SJCRH30 (cell line): ENCODE data around the gene CYP24A1. TPM values are rescaled to one million over a fixed set of nuclear protein-coding genes. Genes with fewer than 3 reads are reported as not detected.
"Not testable (repeated sequence)": the region's sequence is repeated elsewhere in the genome, so short reads cannot be mapped to it uniquely, and the experiment has no call there.

Experiments
- DNase-seq, 2 experiments: peaks; one replicate each; pipeline ENCODE4 v3.0.0-alpha.2; 2015 to 2020
- H3K27ac ChIP-seq: fragments of 250-450 bp; sonication (Bioruptor Pico); 2 replicates; pipeline ENCODE4 v1.5.1; 2020; ENCODE audit warnings: mild to moderate bottlenecking, moderate library complexity
- H3K27me3 ChIP-seq: fragments of 250-450 bp; sonication (Bioruptor Pico); 2 replicates; pipeline ENCODE4 v1.5.1; 2020; ENCODE audit warnings: mild to moderate bottlenecking, moderate library complexity
- H3K36me3 ChIP-seq: fragments of 250-450 bp; sonication (Bioruptor Pico); 2 replicates; pipeline ENCODE4 v1.5.1; 2020; ENCODE audit warnings: mild to moderate bottlenecking, moderate library complexity
- H3K4me1 ChIP-seq: fragments of 250-450 bp; sonication (Bioruptor Pico); 2 replicates; pipeline ENCODE4 v1.5.1; 2020; ENCODE audit warnings: mild to moderate bottlenecking, moderate library complexity
- H3K4me3 ChIP-seq: fragments of 250-450 bp; sonication (Bioruptor Pico); 2 replicates; pipeline ENCODE4 v1.5.1; 2020; ENCODE audit warnings: mild to moderate bottlenecking, moderate library complexity
- H3K9me3 ChIP-seq: fragments of 250-450 bp; sonication (Bioruptor Pico); replicated peaks from 2 replicates; pipeline ENCODE4 v1.5.1; 2020; ENCODE audit warnings: mild to moderate bottlenecking, moderate library complexity
- total RNA-seq: library from RNA; depleted of rRNA; stranded (reverse); fragments of >200 nt; shearing (Covaris generic); gene quantifications from 2 replicates; pipeline ENCODE4 v1.2.3, GENCODE V29; 2014

CYP24A1 gene
- total RNA-seq, 1 experiment from 2014 or later, result not detected

DNA sequence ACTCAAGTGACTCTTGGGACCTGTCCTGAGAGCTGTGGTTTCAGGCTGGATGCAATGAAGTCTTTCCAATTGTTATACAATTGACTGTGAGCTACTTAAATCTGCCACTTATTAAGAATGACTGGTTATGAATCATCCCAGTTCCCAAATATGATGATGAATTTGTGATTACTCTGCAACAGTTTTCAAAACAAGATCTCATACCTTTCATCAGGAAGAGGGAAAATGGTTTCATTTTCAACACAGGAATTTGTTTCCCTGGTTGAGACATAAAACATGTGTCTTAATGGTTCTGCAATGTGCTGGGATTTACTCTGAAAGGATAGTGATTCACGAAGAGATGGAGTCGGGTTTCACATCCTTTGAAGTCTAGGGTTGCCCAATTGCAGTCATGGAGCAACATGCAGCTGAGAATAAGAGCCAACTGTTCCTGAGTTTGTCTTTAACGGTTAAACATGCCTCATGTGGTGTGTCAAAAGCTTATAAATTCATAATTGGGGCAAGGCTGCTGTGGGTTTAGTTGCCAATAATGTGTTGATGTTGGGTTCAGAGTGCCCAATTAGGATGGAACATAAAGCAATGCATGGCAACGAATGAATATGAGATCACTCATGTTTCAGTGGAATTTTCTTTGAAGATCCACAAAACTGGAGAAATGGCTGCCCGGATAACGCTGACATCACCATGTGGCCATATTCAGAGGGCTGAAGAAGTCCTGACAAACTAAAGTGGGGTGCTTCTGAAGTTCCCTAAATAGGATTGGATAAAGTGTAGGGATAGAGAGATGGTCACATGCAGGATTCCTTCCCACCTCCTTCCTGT, 41.0 kb downstream of the CYP24A1 start:
- H3K4me1 ChIP-seq, result peaks cover 15% of the 10 kb centered on the region
- no peaks in the 10 kb centered on the region for H3K27me3 ChIP-seq
- DNase-seq, result peak; percentile 52 to 77
- no peak overlapping the region for H3K4me3 ChIP-seq
- H3K36me3 ChIP-seq, result no peaks in the 10 kb centered on the region
- peaks cover 7% of the 10 kb centered on the region for H3K9me3 ChIP-seq
- H3K27ac ChIP-seq, result peak overlapping the region; percentile 59

DNA sequence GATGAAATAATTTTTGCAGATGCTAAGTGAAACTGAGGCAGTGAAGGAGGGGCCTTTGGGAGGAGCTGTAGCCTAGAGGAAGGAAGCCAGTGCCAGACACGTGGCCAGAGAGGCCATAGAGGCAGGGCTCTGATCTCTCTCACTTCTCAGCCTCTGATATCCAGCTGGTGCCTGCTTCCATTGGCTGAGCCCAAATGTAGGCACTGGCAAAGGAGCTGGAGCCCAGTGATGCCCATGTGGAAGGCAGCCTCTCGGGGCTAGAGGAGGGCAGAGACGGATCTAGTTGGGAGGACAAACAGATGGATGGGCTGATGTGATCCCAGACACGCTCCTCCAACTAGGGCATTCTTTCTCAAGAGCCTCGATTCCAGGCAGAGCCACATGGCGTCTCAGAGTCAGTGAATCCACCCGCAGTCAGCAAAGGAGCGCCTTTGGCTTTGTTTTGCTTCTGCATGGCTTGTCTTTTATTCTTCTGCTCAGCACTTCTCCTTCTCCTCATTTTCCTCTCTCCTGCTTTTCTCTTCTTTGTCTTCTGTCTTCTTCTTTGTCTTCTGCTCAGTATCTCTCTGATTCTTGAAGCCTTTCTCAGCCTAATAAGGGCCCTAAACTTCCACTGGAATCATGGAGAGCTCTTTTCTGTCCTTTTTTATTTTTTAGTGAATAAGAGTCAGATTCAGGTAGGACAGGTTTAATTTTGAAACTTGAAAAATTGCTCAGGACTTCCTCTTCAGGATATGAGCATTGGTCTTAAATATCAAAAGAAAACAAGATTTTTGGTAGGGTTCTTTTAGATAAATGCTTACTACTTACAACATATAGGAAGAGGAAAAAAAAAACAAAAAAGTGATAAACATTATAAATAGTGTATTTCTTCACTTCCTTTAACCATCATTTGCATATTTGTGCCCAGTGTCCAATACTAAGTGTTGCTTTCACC, 41.8 kb downstream of the CYP24A1 start:
- Histone ChIP-seq H3K9me3 (peaks cover 7% of the 10 kb centered on the region), H3K4me3 (no peak overlapping the region), H3K4me1 (peaks cover 15% of the 10 kb centered on the region), H3K36me3 (no peaks in the 10 kb centered on the region), H3K27ac (peak overlapping the region; percentile 59), H3K27me3 (no peaks in the 10 kb centered on the region)
- DNase-seq, result no peak

DNA sequence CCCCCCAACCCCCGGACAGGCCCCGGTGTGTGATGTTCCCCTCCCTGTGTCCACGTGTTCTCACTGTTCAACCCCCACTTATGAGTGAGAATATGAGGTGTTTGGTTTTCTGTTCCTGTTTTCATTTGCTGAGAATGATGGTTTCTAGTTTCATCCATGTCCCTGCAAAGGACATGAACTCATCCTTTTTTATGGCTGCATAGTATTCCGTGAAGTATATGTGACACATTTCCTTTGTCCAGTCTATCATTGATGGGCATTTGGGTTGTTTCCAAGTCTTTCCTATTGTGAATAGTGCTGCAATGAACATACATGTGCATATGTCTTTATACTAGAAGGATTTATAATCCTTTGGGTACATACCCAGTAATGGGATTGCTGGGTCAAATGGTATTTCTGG, 42.7 kb downstream of the CYP24A1 start:
- H3K4me3 ChIP-seq, H3K27ac ChIP-seq, H3K27me3 ChIP-seq, H3K9me3 ChIP-seq, DNase-seq, H3K36me3 ChIP-seq: not testable (repeated sequence)
- H3K4me1 ChIP-seq, result peaks cover 15% of the 10 kb centered on the region

DNA sequence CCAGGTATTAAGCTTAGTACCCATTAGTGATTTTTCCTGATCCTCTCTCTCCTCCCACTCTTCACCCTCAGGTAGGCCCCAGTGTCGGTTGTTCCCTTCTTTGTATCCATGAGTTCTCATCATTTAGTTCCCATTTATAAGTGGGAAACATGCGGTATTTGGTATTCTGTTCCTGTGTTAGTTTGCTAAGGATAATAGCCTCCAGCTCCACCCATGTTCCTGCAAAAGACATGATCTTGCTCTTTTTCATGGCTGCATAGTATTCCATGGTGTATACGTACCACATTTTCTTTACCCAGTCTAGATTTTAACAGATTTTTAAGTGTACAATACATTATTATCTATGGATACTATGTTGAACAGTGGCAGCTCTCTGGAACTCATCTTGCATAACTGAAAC, 44.4 kb downstream of the CYP24A1 start:
- H3K27ac ChIP-seq, result no peak overlapping the region
- H3K27me3 ChIP-seq, result no peaks in the 10 kb centered on the region
- no peak overlapping the region for H3K4me3 ChIP-seq
- H3K4me1 ChIP-seq, result peaks cover 15% of the 10 kb centered on the region
- H3K36me3 ChIP-seq, result no peaks in the 10 kb centered on the region
- no peak for DNase-seq
- peaks cover 4% of the 10 kb centered on the region for H3K9me3 ChIP-seq

DNA sequence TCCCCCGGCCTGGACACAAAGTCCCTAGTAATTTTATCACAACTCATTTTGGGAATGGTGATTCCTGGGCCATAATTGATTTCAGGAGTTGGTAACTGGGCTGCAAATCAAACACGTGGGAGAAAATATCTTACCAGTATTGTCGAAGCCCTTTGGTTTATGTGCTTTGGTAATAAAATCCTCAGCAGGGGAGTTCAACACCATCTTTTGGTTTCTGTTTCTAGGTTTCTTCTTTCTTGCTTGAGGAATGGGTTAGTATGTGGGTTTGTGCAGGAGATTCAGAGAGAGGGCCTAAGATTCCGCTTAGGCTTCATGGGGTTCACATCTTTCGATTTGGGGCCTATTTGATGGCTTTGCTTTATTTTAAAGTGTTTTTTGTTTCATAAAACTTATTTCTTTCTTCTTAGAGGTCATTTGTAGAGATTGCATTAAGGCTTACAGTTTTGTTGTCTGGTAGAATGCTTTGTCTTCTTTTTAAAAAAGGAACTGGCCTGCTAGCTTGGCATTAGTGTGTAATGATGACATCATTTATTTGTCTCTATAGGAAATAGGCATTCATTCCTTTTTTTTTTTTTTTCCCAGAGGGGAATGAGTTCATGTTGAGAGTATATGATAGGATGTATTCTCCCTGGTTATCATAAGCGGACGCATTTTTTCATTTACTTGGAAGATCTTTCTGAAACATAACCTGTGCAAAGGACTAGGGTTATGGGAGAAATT, 45.8 kb downstream of the CYP24A1 start:
- Histone ChIP-seq H3K4me1 (peaks cover 11% of the 10 kb centered on the region), H3K27me3 (peaks cover 2% of the 10 kb centered on the region; the same call in 1 of the 2 replicates), H3K4me3 (no peak overlapping the region), H3K27ac (no peak overlapping the region), H3K9me3 (peaks cover 4% of the 10 kb centered on the region), H3K36me3 (no peaks in the 10 kb centered on the region)
- no peak for DNase-seq

DNA sequence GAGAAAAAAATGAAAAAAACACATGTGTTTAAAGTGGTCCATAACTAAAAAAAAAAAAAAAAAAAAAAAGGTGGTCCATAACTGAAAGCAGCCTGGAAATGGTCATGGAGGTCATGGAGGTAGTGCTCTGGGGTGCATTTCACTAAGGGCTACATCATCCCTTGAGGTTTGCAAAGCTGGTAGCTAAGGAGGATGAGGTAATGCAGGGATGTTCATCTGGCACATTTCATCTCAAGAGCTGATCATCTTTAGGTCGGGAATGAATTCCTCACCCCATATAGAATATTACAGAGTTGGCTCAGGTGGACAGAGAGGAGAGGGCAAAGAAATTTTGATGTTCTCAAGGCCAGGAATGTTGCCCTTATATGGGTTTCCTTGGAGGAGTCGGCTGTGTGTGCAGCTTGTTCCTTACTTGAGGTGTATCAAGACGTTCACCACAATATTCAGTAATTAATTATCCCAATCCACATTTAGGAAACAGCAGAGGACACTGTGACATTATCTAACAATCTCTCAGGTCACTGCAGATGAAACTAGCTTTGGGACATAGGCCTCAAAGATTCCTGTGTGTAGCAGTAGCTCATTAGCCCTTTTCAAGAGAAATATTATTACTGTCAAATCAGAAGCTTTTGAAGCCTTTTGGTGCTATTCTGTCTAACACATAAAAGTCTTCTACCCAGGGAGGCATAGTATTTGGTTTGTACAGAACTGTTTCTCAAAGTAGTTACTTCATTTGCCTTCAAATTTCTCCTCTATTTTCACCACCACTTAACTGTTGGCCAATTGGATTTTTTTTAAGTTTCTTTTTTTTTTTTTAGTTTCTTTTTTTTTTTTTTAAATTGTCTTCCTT, 46.8 kb downstream of the CYP24A1 start:
- DNase-seq, result peak in 1 of 2 experiments; percentile 32

DNA sequence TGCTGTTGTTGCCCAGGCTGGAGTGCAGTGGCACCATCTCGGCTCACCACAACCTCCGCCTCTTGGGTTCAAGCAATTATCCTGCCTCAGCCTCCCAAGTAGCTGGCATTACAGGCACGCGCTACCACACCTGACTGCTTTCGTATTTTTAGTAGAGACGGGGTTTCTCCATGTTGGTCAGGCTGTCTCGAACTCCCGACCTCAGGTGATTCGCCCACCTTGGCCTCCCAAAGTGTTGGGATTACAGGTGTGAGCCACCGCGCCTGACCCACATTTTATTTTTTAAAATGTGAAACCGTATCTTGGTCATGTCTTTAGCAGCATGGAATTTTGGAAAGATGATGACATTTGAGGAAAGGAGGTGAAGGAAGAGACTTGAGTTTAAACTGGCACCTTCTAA, 47.5 kb downstream of the CYP24A1 start:
- peaks cover 11% of the 10 kb centered on the region; the same call in 1 of the 2 replicates for H3K27me3 ChIP-seq
- H3K4me1 ChIP-seq, H3K4me3 ChIP-seq, DNase-seq, H3K36me3 ChIP-seq, H3K27ac ChIP-seq, H3K9me3 ChIP-seq: not testable (repeated sequence)

More for the DNA sequence above, 46.8 kb downstream of the CYP24A1 start:
- Histone ChIP-seq H3K4me3 (no peak overlapping the region), H3K27me3 (peaks cover 11% of the 10 kb centered on the region; the same call in 1 of the 2 replicates), H3K4me1 (peaks cover under 1% of the 10 kb centered on the region; the same call in 1 of the 2 replicates), H3K36me3 (no peaks in the 10 kb centered on the region), H3K9me3 (peaks cover 4% of the 10 kb centered on the region), H3K27ac (no peak overlapping the region)

DNA sequence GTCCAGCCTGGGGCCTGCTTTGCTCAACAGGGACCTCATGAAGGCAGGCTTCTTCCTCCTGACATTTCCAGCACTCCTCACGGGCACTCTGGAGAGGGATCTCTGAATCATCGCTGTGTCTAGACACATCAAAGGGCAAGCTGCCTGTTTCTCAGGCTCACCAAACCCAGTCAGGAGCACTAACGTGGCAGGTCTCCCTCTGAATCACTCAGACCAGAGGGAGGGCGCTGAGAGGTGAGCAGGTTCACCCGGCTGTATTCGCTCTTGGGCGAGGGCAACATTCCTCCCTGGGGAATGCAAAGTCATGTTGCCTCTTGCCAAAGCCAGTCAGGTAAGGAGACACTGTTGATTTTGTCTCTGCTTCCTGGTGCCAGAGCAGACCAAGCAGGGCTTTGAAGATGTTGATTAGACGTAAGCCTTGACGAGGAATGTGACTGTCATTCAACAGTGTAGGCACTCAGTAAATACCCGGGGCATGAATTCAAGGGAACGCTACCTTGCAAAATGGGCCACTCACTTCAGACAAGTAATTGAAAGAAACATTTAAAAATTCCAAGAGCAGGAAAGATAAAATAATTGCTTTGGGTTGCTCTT, 50.1 kb downstream of the CYP24A1 start:
- Histone ChIP-seq H3K9me3 (0 out of 2 replicates have a peak, but pooled peaks cover 3% of the 10 kb centered on the region), H3K27me3 (peaks cover 11% of the 10 kb centered on the region; the same call in 1 of the 2 replicates), H3K4me3 (no peak overlapping the region), H3K27ac (no peak overlapping the region), H3K4me1 (no peaks in the 10 kb centered on the region), H3K36me3 (no peaks in the 10 kb centered on the region)
- DNase-seq, result no peak

DNA sequence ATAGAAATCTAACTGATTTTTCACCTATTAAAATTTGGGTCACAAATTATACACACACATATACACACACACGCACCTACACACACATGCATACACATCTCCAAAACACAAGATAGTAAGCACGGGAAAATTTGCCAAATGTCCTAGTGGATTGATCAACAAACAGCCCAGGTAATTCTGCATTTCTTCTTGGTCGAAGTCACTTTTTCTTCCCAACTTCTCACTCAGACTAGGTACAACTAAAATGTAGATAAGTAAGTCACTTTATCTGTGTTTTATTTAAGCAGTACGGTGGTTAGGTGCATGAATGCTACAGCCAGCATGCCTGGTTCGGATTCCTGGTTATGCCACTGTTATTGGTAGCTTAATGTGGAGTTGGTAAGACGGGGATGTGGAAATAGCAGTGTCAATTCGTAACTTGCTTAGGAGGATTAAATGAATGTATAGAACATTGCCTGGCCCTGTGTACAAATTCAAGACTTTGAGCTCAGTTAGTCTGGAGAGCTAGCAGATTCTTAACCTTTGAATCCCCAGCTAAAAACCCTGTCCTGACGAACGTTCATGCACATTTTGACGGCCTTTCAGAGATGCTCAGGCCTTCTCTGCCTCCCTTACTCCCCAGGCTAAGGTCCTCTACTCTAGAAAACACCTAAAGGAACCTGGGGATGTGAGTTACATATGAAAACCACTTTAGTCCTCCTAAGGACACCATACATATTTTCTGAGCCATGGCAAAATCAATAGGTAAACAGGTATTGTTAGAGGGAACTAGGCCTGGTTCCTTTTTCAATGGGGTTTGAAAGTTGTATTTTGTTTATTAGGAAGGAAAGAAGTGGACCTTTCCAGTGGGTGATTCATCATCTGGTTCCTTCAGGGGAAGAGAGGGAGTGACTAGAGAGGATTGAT, 50.9 kb downstream of the CYP24A1 start:
- Histone ChIP-seq H3K27me3 (peaks cover 16% of the 10 kb centered on the region), H3K27ac (no peak overlapping the region), H3K4me3 (no peak overlapping the region), H3K36me3 (no peaks in the 10 kb centered on the region), H3K4me1 (no peaks in the 10 kb centered on the region), H3K9me3 (0 out of 2 replicates have a peak, but pooled peaks cover 3% of the 10 kb centered on the region)
- no peak for DNase-seq

DNA sequence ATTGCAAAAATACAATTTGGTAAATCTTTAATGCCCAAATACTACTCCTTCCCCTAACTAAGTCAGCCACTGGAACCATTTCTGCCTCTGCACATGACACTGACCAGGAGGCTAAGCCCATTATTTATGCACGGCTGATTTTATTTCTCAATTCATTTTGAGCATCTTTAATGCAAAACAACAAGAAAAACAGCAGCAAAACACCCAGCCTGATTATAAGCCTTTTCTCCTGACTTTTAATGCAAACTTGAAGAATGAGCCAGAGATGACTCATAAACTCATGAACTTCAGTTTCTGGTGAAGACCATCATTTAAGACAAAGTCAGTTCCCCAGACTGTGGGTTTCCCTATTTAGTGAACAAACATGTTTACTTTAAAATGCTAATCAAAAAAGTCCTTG, 51.6 kb downstream of the CYP24A1 start:
- DNase-seq, result no peak
- 0 out of 2 replicates have a peak, but pooled peaks cover 3% of the 10 kb centered on the region for H3K9me3 ChIP-seq
- no peak overlapping the region for H3K27ac ChIP-seq
- H3K27me3 ChIP-seq, result peaks cover 16% of the 10 kb centered on the region
- no peak overlapping the region for H3K4me3 ChIP-seq
- H3K4me1 ChIP-seq, result no peaks in the 10 kb centered on the region
- no peaks in the 10 kb centered on the region for H3K36me3 ChIP-seq

DNA sequence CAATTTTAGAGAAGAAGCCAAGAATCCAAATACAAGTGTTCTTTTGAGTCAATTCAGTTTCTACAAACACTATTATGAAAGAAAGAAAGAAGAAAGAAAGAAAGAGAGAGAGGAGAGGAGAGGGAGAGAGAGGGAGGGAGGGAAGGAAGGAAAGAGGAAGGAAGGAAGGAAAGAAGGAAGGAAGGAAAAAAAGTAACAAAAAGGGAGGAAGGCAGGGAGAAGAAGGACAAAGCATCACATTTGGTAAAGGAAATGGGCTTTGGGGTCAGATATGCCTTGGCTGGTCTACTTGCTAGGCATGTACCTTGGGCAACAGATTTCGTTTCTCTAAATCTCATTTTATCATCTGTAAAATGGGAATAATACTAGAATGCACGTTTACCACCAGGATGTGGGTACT, 54.0 kb downstream of the CYP24A1 start:
- Histone ChIP-seq H3K4me3 (no peak overlapping the region), H3K36me3 (no peaks in the 10 kb centered on the region), H3K27ac (no peak overlapping the region), H3K27me3 (peaks cover 29% of the 10 kb centered on the region), H3K9me3 (0 out of 2 replicates have a peak, but pooled peaks cover 3% of the 10 kb centered on the region), H3K4me1 (no peaks in the 10 kb centered on the region)
- DNase-seq, result no peak

DNA sequence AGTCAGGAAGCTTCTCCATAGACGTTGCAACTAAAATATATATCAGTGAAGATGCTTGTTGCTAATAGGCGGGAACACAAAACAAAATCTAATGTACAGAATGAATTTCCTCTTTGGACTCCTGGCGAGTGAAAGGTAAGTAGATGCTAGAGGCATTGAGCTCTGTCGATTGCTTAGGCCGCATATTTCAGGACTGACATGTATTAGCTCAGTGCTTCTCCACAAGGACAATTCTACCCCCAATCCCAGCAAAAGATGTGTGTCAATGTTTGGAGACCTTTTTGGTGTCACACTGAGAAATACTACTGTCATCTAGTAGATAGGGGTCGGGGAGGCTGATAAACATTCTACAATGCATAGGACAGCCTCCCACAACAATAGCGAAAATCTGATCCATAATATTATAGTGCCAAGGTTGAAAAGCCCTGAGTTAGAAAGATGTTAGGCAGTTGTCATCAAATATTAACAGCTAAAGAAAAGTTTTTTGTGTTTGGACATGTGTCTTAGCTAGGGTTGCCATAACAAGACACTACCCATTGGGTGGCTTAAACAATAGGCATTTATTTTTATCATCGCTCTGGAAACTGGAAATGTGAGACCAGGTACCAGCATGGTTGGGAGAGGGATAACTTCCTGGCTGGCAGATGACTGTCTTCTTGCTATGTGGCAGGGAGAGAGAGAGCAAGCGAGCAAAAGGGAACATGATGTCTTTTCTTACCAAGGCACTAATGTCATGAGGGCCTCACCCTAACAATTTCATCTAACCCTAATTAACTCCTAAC, 55.4 kb downstream of the CYP24A1 start:
- H3K36me3 ChIP-seq, result no peaks in the 10 kb centered on the region
- no peaks in the 10 kb centered on the region for H3K4me1 ChIP-seq
- H3K27ac ChIP-seq, result no peak overlapping the region
- H3K9me3 ChIP-seq, result 0 out of 2 replicates have a peak, but pooled peaks cover 3% of the 10 kb centered on the region
- no peak overlapping the region for H3K4me3 ChIP-seq
- peaks cover 29% of the 10 kb centered on the region for H3K27me3 ChIP-seq
- DNase-seq, result no peak
